ENCODE results near the gene EXOC4.

The EXOC4 gene

DNA sequence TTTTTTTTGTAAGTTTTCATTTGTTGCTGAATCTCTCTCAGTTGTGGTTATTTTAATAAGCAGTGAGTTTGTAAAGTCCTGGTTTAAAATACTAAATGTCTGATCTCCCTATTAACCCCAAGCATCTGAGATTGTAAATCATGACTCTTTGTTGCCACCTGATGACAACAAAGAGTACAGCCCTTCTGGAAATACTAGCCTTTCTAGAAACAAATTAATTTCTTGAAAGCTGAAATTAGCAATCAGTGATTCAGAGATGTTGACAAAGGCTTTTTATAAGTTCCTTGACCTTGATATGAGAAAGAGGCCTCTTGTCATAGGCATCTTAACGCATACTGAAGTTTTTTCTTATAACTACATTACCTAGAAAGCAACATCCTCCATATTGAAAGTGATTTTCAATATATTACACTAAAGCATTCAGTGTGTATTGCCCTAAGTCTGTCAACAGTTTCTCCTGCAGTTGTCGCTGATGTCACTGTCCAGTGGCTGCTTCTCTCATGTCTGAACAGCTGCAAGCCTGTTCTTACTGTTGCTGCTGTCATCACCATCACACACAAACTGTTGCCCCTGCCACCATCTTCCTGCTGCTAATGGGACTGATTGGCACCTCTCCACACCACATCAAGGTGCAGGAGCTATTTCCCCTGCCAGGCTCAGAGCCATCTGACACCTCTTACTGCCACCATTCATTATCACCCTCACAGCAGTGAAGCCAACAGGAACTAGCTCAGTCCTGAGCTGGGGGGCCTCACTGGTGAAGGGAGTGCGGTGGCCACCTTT is 779.1 kb downstream of the EXOC4 start:
- Histone ChIP-seq H3K9me3 (ENCODE audit: control insufficient read depth, insufficient read depth, low read length) (no peaks in the 10 kb centered on the region), H3K36me3 (ENCODE audit: insufficient read depth, low read length) (no peaks in the 10 kb centered on the region), H3K4me1 (ENCODE audit: insufficient read depth, low read length) (peaks cover 8% of the 10 kb centered on the region; the same call in 1 of the 2 replicates), H3K9ac (ENCODE audit: low read depth, low read length) (no peak overlapping the region)

DNA sequence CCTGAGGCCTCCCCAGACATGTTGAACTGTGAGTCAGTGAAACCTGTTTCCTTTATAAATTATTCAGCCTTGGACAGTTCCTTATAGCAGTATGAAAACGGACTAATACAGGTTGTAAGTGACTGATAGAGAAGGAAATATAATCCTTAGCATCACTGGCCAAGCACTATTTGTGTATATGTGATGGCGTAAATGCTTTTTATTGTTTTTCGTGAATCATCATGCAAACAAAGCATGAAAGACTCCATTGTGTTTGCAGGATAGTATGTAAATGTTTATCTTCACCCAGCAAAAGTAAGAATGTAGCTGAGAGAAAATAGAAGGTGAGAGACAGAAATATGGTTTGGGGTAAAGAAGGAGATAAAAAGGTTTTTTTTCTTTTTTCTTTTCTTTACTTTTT is 781.8 kb downstream of the EXOC4 start:
- Histone ChIP-seq H3K9ac (ENCODE audit: low read depth, low read length) (no peak overlapping the region), H3K9me3 (ENCODE audit: control insufficient read depth, insufficient read depth, low read length) (no peaks in the 10 kb centered on the region), H3K36me3 (ENCODE audit: insufficient read depth, low read length) (no peaks in the 10 kb centered on the region), H3K4me1 (ENCODE audit: insufficient read depth, low read length) (peaks cover 4% of the 10 kb centered on the region; the same call in 1 of the 2 replicates)

DNA sequence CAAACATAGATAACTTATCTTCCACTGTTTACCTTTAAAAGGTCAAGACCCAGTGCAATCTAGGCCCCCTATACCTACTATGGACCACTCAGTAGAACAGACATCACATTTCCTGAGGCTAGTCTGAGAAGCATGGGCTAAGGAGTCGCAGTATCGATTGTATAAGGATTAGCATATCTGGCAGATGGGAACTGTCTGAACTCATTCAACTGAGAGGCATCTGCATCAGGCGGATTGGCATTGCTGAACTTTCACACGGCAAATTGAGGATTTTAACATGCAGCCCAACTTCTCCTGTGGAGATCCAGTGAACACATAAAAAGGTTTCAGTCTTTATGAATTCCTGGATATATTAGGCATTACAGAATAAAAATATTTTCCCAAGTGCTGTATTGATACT is 785.1 kb downstream of the EXOC4 start:
- no peaks in the 10 kb centered on the region for H3K9me3 ChIP-seq (ENCODE audit: control insufficient read depth, insufficient read depth, low read length)
- H3K4me1 ChIP-seq (ENCODE audit: insufficient read depth, low read length): peaks cover 4% of the 10 kb centered on the region; the same call in 1 of the 2 replicates
- H3K36me3 ChIP-seq (ENCODE audit: insufficient read depth, low read length): no peaks in the 10 kb centered on the region
- no peak overlapping the region for H3K9ac ChIP-seq (ENCODE audit: low read depth, low read length)

DNA sequence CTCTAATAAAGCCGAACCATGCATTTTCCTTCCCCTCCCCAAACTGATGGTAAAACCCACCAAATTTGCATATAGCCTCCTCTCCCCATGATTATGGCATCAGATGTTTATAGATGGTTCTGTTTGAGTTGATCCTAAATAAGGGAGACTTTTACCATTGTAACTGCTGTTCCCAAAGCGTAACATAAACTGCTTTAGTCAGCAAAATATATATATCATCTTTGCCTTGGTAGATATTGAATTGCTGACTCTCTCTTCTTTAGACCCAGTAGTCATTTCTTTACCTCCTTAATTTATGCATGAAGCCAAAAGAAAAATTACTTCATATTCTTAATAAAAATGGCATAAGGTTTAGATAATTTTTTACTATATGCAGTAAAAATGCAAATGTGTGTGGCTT is 788.1 kb downstream of the EXOC4 start:
- no peak overlapping the region for H3K9ac ChIP-seq (ENCODE audit: low read depth, low read length)
- H3K9me3 ChIP-seq (ENCODE audit: control insufficient read depth, insufficient read depth, low read length): no peaks in the 10 kb centered on the region
- no peaks in the 10 kb centered on the region for H3K36me3 ChIP-seq (ENCODE audit: insufficient read depth, low read length)
- no peaks in the 10 kb centered on the region for H3K4me1 ChIP-seq (ENCODE audit: insufficient read depth, low read length)

DNA sequence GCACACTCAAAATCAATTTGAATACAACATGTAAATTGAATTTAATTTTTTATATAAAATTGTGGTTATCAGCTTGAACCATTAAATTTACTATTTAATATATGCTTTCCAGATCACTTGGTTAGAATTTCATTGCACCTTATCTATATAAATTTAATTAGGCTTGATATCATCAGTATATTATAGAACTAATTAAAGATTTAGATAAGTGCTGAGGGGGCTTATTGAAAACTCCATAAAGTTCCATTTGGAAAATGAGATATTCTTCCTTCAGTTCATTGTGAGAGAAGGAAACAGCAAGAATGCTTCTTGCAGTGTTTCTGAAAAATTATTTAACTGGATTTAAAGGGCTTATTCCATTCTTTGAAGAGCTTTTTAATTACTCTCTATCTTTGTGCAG is 788.6 kb downstream of the EXOC4 start:
- Histone ChIP-seq H3K9me3 (ENCODE audit: control insufficient read depth, insufficient read depth, low read length) (no peaks in the 10 kb centered on the region), H3K36me3 (ENCODE audit: insufficient read depth, low read length) (no peaks in the 10 kb centered on the region), H3K4me1 (ENCODE audit: insufficient read depth, low read length) (no peaks in the 10 kb centered on the region)

DNA sequence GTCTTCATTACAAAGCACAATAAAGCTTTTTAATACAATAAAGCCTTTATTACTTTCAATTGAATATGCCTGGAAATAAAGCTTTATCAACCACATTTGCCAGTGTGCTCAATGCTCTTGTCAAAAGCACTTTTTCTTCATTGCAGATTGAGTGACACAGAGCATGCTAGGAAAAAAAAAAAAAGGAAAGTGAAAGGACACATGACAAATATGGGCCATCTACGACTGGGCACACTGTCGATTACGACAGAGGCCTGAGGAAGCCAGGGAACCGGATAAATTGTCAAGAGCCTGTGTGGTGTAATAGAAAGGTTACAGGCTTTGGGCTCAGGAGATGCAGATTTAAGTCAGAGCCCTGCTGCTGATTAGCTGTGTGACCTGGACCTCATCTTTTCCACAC is 789.4 kb downstream of the EXOC4 start:
- H3K9me3 ChIP-seq (ENCODE audit: control insufficient read depth, insufficient read depth, low read length): no peaks in the 10 kb centered on the region
- H3K36me3 ChIP-seq (ENCODE audit: insufficient read depth, low read length): no peaks in the 10 kb centered on the region
- H3K4me1 ChIP-seq (ENCODE audit: insufficient read depth, low read length): no peaks in the 10 kb centered on the region
- H3K9ac ChIP-seq (ENCODE audit: low read depth, low read length): no peak overlapping the region

More for the DNA sequence above, 788.6 kb downstream of the EXOC4 start:
- no peak overlapping the region for H3K9ac ChIP-seq (ENCODE audit: low read depth, low read length)

DNA sequence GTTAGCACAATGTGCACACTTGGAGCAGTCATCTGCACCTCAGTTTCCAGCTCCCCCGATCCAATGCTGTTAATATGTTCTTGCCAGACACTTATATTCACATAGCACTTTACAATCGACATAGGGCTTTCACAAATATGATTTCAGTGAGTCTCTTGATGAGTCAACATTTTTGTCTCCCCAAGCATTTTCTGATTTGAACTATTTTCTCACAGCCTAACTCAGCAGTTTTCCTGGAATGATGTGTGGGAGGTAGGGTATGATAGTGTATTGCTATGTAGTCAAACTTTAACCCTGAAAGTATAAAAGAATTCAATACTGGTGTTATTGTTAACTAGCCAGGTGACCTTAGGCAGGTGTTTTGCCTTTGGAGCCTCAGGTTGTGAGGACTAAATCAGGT is 791.8 kb downstream of the EXOC4 start:
- Histone ChIP-seq H3K9ac (ENCODE audit: low read depth, low read length) (no peak overlapping the region), H3K4me1 (ENCODE audit: insufficient read depth, low read length) (no peaks in the 10 kb centered on the region), H3K9me3 (ENCODE audit: control insufficient read depth, insufficient read depth, low read length) (no peaks in the 10 kb centered on the region), H3K36me3 (ENCODE audit: insufficient read depth, low read length) (no peaks in the 10 kb centered on the region; the same call in 1 of the 2 replicates)

DNA sequence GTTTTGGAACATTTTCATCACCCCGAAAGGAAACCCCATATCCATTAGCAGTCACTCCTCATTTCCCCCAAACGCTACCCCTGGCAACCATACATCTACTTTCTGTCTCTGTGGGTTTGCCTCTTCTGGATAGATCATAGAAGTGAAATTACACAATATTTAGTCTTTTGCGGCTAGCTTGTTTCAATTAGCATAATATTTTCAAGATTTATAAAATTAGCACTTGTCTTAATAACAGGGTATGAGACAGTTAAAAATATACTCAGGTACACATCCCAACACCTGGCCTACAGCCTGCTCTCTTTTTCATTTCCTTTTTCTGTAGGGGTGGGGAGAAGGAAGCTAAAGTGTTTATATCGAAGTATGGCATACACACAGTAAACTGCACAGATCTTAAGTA is 792.8 kb downstream of the EXOC4 start:
- Histone ChIP-seq H3K9me3 (ENCODE audit: control insufficient read depth, insufficient read depth, low read length) (no peaks in the 10 kb centered on the region), H3K4me1 (ENCODE audit: insufficient read depth, low read length) (no peaks in the 10 kb centered on the region), H3K36me3 (ENCODE audit: insufficient read depth, low read length) (no peaks in the 10 kb centered on the region; the same call in 1 of the 2 replicates), H3K9ac (ENCODE audit: low read depth, low read length) (no peak overlapping the region)

DNA sequence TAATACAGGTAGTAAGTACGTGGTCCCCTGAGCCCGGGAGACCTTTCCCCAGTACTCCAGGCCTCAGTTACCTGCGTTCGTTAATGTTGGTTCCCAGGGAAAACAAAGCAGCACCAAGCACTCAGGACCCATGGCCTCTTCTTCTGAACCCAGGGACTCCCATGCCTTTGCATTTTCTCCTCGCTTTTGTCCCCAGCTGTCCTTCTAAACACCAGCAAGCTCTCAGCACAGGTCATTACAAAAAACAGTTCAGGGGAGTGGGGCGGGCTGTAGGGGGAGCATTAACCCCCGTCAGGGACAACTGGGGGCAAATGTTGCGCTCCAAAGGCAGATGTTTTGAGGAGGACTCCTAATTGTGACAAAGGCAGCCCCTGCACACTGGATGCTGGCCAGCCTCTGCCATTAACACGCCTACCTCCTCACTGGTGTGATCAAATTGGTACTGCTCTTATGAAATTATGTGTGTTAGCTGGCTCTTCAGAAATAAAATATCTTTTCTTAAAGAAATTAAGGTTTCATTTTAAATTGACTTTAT is 793.8 kb downstream of the EXOC4 start:
- H3K9ac ChIP-seq (ENCODE audit: low read depth, low read length): no peak overlapping the region
- no peaks in the 10 kb centered on the region for H3K9me3 ChIP-seq (ENCODE audit: control insufficient read depth, insufficient read depth, low read length)
- H3K36me3 ChIP-seq (ENCODE audit: insufficient read depth, low read length): no peaks in the 10 kb centered on the region; the same call in 1 of the 2 replicates
- H3K4me1 ChIP-seq (ENCODE audit: insufficient read depth, low read length): no peaks in the 10 kb centered on the region

DNA sequence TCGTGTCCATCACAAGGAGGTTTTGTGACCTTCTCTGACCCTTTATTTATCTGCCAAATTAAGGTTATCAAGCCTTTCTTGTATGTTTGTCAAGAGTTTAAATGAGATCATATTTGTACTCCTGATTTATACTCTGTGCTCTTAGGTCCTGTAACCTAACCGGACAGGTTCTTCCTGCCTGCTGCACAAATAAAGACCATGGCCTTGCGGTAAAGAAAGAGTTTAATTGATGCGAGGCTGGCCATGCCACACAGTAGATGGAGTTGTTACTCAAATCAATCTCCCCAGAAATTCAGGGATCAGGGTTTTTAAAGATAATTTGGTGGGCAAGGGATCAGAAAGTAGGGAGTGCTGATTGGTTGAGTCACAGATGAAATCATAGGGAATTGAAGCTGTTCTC is 794.8 kb downstream of the EXOC4 start:
- Histone ChIP-seq H3K4me1 (ENCODE audit: insufficient read depth, low read length) (no peaks in the 10 kb centered on the region), H3K9ac (ENCODE audit: low read depth, low read length) (no peak overlapping the region), H3K36me3 (ENCODE audit: insufficient read depth, low read length) (no peaks in the 10 kb centered on the region; the same call in 1 of the 2 replicates), H3K9me3 (ENCODE audit: control insufficient read depth, insufficient read depth, low read length) (no peaks in the 10 kb centered on the region)

DNA sequence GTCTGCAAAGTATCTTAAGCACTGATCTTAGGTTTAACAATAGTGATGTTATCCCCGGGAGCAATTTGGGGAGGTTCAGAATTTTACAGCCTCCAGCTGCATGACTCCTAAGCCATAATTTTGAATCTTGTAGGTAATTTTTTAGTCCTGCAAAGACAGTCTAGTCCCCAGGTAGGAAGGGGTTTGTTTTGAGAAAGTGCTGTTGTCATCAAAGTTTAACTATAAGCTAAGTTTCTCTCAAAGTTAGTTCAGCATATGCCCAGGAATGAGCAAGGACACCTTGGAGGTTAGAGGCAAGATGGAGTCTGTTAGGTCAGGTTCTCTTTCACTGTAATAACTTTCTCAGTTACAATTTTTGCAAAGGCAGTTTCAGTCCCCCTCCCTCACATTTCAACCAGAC is 795.3 kb downstream of the EXOC4 start:
- Histone ChIP-seq H3K36me3 (ENCODE audit: insufficient read depth, low read length) (no peaks in the 10 kb centered on the region; the same call in 1 of the 2 replicates), H3K4me1 (ENCODE audit: insufficient read depth, low read length) (no peaks in the 10 kb centered on the region), H3K9me3 (ENCODE audit: control insufficient read depth, insufficient read depth, low read length) (no peaks in the 10 kb centered on the region), H3K9ac (ENCODE audit: low read depth, low read length) (no peak overlapping the region)

DNA sequence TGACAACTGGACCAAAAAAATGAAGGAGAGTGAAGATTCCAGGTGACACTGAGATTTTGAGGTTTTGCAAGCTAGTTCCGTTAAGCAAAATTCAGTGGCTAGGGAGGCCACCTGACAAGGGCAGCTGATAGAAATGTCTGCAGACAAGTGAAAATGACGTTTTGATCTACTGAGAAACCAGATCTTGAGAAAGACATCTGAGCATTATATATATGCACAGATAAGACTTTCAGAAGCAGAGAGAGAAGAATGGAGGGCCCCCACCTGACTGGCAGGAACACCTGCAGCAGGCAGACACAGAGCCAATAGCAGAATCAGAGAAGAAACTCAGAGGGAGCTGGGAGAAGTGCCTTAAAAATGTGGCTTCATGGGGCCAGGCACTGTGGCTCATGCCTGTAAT is 798.1 kb downstream of the EXOC4 start:
- Histone ChIP-seq H3K36me3 (ENCODE audit: insufficient read depth, low read length) (no peaks in the 10 kb centered on the region; the same call in 1 of the 2 replicates), H3K9me3 (ENCODE audit: control insufficient read depth, insufficient read depth, low read length) (no peaks in the 10 kb centered on the region), H3K9ac (ENCODE audit: low read depth, low read length) (no peak overlapping the region), H3K4me1 (ENCODE audit: insufficient read depth, low read length) (no peaks in the 10 kb centered on the region)

DNA sequence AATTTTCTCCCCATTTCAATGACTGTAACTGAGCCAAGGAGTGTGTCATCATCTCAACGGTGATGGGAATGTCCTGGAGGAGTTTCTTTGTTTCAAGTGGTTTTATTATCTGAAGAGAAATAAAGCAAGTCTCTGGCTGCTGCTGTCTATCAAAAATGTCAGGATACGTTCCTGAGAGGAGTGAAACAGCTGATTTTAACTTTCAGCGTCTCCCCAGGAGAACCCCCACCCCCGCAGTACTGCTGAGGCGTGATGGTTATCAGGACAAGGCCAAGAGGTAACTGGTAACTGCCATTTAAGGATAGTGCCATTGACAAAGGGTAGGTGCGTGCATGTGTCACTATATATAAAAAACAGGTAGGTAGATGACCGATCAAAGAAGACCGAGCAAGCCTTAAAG is 803.9 kb downstream of the EXOC4 start:
- Histone ChIP-seq H3K9ac (ENCODE audit: low read depth, low read length) (no peak overlapping the region), H3K9me3 (ENCODE audit: control insufficient read depth, insufficient read depth, low read length) (no peaks in the 10 kb centered on the region), H3K4me1 (ENCODE audit: insufficient read depth, low read length) (no peaks in the 10 kb centered on the region), H3K36me3 (ENCODE audit: insufficient read depth, low read length) (no peaks in the 10 kb centered on the region)

DNA sequence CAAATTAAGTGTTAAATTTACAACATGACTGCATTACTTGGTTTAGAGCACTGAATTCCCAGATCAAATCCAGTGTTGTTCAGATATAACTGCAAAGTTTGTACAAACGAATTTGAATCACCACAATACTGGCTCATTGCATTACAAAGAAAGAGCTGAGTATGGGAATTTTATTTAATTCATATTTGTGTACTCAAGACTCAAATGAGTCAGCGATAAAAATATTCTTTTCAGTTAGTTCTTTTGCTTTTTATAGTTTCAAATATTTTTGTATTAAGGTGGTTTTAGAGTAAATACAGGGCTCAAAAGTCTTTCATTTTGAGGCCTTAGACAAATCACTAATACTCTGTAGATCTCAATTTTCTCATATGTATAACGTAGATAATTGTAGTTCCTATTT is 805.6 kb downstream of the EXOC4 start:
- H3K9ac ChIP-seq (ENCODE audit: low read depth, low read length): no peak overlapping the region
- H3K4me1 ChIP-seq (ENCODE audit: insufficient read depth, low read length): no peaks in the 10 kb centered on the region
- no peaks in the 10 kb centered on the region for H3K36me3 ChIP-seq (ENCODE audit: insufficient read depth, low read length)
- no peaks in the 10 kb centered on the region for H3K9me3 ChIP-seq (ENCODE audit: control insufficient read depth, insufficient read depth, low read length)

DNA sequence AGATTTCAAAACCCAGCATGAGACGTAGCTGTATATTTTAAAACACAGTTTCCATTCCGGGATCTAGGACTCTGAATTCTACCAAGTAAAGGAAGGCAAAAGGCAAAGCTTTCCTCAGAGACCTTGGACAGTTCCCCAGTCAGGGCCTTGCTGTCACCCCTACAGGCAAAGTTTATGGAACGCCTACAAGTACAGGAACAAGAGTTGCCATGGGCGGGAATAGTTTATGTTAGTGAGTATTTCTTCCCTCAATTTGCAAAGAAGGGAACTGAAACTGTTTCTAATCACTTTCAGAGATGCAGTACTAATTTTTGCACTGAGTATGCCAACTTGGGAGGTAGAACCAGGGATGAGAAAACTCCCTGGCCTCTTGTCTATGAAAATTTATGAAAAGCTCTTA is 806.1 kb downstream of the EXOC4 start:
- H3K4me1 ChIP-seq (ENCODE audit: insufficient read depth, low read length): no peaks in the 10 kb centered on the region
- H3K9ac ChIP-seq (ENCODE audit: low read depth, low read length): no peak overlapping the region
- no peaks in the 10 kb centered on the region for H3K9me3 ChIP-seq (ENCODE audit: control insufficient read depth, insufficient read depth, low read length)
- no peaks in the 10 kb centered on the region for H3K36me3 ChIP-seq (ENCODE audit: insufficient read depth, low read length)

All from ES-I3 (cell line).